CD4-positive, alpha-beta T cell treated with Interleukin-6 at 100 ng/mL for 8 hours (primary cell): ENCODE results near the gene ZNF608.

Experiments used
- DNase-seq: peaks from one replicate; pipeline ENCODE4 v3.0.0-alpha.2; 2020; ENCODE audit warnings: mixed read lengths, low spot score

ZNF608 gene

GRCh38 chr5:124719113-124719967 lies 27.1 kb downstream of the ZNF608 start:
- DNase-seq = no peak

- no peak for DNase-seq
Measured at GRCh38 chr5:124718380-124718789, 28.1 kb downstream of the ZNF608 start.

GRCh38 chr5:124716169-124716568 lies 30.3 kb downstream of the ZNF608 start:
- DNase-seq = no peak

- DNase-seq = no peak
Measured at GRCh38 chr5:124714910-124715309, 31.5 kb downstream of the ZNF608 start.

GRCh38 chr5:124713595-124713994 lies 32.8 kb downstream of the ZNF608 start:
- no peak for DNase-seq

GRCh38 chr5:124712731-124713305 lies 33.6 kb downstream of the ZNF608 start:
- no peak for DNase-seq

- DNase-seq = no peak
Measured at GRCh38 chr5:124708086-124708485, 38.4 kb downstream of the ZNF608 start.

GRCh38 chr5:124707520-124707919 lies 38.9 kb downstream of the ZNF608 start:
- no peak for DNase-seq

GRCh38 chr5:124706729-124707361 lies 39.6 kb downstream of the ZNF608 start:
- DNase-seq = no peak

- DNase-seq = no peak
Measured at GRCh38 chr5:124706051-124706450, 40.4 kb downstream of the ZNF608 start.

GRCh38 chr5:124705577-124705976 lies 40.9 kb downstream of the ZNF608 start:
- DNase-seq = no peak

GRCh38 chr5:124704594-124705284 lies 41.7 kb downstream of the ZNF608 start:
- no peak for DNase-seq

- DNase-seq = no peak
Measured at GRCh38 chr5:124703995-124704394, 42.4 kb downstream of the ZNF608 start.

- no peak for DNase-seq
Measured at GRCh38 chr5:124702525-124702924, 43.9 kb downstream of the ZNF608 start.

- DNase-seq = no peak
Measured at GRCh38 chr5:124701873-124702425, 44.5 kb downstream of the ZNF608 start.

GRCh38 chr5:124701016-124701415 lies 45.4 kb downstream of the ZNF608 start:
- DNase-seq = no peak

- no peak for DNase-seq
Measured at GRCh38 chr5:124700333-124700732, 46.1 kb downstream of the ZNF608 start.

GRCh38 chr5:124698770-124699169 lies 47.7 kb downstream of the ZNF608 start:
- DNase-seq = no peak

GRCh38 chr5:124697933-124698591 lies 48.4 kb downstream of the ZNF608 start:
- no peak for DNase-seq

- no peak for DNase-seq
Measured at GRCh38 chr5:124697501-124697900, 48.9 kb downstream of the ZNF608 start.

GRCh38 chr5:124696898-124697297 lies 49.5 kb downstream of the ZNF608 start:
- DNase-seq = no peak
